ENCODE data around the gene PTPRT. TPM values are rescaled to one million over a fixed set of nuclear protein-coding genes. Genes with fewer than 3 reads are reported as not detected.

The PTPRT gene
- total RNA-seq, 1 experiment from 2014 or later: not detected

- DNase-seq (ENCODE audit: low read depth, low spot score): no peak
- no TSS peak for BruUV-seq (replicated peaks)
- no peaks in the 10 kb centered on the region for H3K4me1 ChIP-seq (ENCODE audit: control insufficient read depth, insufficient read depth, low read length)
- intact Hi-C loops (cut with micrococcal nuclease; ENCODE audit: unreplicated experiment): no loop called here
- no peak for TF ChIP-seq REST (IDR thresholded peaks at IDR 0.05; ENCODE audit: insufficient read depth in 1 of 2, low read depth in 2 of 2, low read length in 1 of 2)
- TF ChIP-seq, protein P1, sequence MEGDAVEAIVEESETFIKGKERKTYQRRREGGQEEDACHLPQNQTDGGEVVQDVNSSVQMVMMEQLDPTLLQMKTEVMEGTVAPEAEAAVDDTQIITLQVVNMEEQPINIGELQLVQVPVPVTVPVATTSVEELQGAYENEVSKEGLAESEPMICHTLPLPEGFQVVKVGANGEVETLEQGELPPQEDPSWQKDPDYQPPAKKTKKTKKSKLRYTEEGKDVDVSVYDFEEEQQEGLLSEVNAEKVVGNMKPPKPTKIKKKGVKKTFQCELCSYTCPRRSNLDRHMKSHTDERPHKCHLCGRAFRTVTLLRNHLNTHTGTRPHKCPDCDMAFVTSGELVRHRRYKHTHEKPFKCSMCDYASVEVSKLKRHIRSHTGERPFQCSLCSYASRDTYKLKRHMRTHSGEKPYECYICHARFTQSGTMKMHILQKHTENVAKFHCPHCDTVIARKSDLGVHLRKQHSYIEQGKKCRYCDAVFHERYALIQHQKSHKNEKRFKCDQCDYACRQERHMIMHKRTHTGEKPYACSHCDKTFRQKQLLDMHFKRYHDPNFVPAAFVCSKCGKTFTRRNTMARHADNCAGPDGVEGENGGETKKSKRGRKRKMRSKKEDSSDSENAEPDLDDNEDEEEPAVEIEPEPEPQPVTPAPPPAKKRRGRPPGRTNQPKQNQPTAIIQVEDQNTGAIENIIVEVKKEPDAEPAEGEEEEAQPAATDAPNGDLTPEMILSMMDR (IDR thresholded peaks at IDR 0.05): no peak
- no peak for TF ChIP-seq SIN3A (IDR thresholded peaks at IDR 0.05; ENCODE audit: borderline replicate concordance, insufficient read depth, low read depth, low read length)
- no peak for TF ChIP-seq POLR2AphosphoS5 (IDR thresholded peaks at IDR 0.05; ENCODE audit: low read depth, low read length)
- no peak for TF ChIP-seq TCF7L2 (IDR thresholded peaks at IDR 0.05; ENCODE audit: low read depth, low read length)
- H3K27ac ChIP-seq (ENCODE audit: low read length): no peak overlapping the region
- CTCF ChIA-PET: interaction anchor here (0.6 kb wide), 1 partner anchor 810 kb away, joined by 9 read pairs; no protein-coding TSS in a partner anchor
- no peak overlapping the region for H3K4me3 ChIP-seq (ENCODE audit: low read depth in 2 of 2, low read length in 2 of 2)
- H3K27me3 ChIP-seq (ENCODE audit: control insufficient read depth, insufficient read depth, low read length): no peaks in the 10 kb centered on the region
- in situ Hi-C loops (cut with HindIII; ENCODE audit: low pct_unique_long_range_greater_than_20kb, low sequenced_read_pairs): no loop called here
- no peaks in the 10 kb centered on the region for H3K36me3 ChIP-seq (ENCODE audit: control insufficient read depth, insufficient read depth, low read length)
- ATAC-seq: no peak
- H3K9me3 ChIP-seq (ENCODE audit: control insufficient read depth, insufficient read depth, low read depth, low read length): no peaks in the 10 kb centered on the region
- POLR2A ChIA-PET: no interaction called here
Observed at GRCh38 chr20:42686057-42686456, 503.6 kb downstream of the PTPRT start.

DNA sequence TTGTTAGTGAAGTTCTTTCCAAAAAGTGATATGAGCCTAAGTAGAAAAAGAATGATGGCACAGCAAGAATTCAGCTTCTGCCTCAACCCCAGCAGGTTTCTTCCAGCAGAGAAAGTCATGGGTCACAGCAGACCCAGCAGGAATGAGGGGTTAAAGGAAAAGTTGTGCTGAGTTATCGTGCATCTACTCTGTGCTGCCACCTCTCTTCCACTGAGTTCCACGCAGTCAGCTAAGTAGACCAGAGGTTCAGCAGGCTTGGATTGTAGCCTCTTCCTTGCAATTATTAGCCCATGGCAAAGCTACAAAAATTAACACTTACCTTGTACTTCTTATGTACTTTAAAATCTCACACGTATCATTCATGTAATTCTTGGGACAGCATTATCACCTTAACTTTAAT is 510.8 kb downstream of the PTPRT start:
- H3K4me1 ChIP-seq (ENCODE audit: control insufficient read depth, insufficient read depth, low read length): no peaks in the 10 kb centered on the region
- H3K4me3 ChIP-seq (ENCODE audit: low read depth in 2 of 2, low read length in 2 of 2): no peak overlapping the region
- in situ Hi-C loops (cut with HindIII; ENCODE audit: low pct_unique_long_range_greater_than_20kb, low sequenced_read_pairs) (no loop called here), intact Hi-C loops (cut with micrococcal nuclease; ENCODE audit: unreplicated experiment) (no loop called here)
- no TSS peak for BruUV-seq (replicated peaks)
- H3K9me3 ChIP-seq (ENCODE audit: control insufficient read depth, insufficient read depth, low read depth, low read length): no peaks in the 10 kb centered on the region
- ChIA-PET CTCF (no interaction called here), POLR2A (no interaction called here)
- H3K27me3 ChIP-seq (ENCODE audit: control insufficient read depth, insufficient read depth, low read length): no peaks in the 10 kb centered on the region
- DNase-seq (ENCODE audit: low read depth, low spot score): no peak
- no peak for ATAC-seq
- TF ChIP-seq POLR2AphosphoS5 (IDR thresholded peaks at IDR 0.05; ENCODE audit: low read depth, low read length): no peak
- TF ChIP-seq TCF7L2 (IDR thresholded peaks at IDR 0.05; ENCODE audit: low read depth, low read length): no peak
- TF ChIP-seq SIN3A (IDR thresholded peaks at IDR 0.05; ENCODE audit: borderline replicate concordance, insufficient read depth, low read depth, low read length): no peak
- TF ChIP-seq, protein P1 (IDR thresholded peaks at IDR 0.05): peak; percentile 41
- no peak for TF ChIP-seq REST (IDR thresholded peaks at IDR 0.05; ENCODE audit: insufficient read depth in 1 of 2, low read depth in 2 of 2, low read length in 1 of 2)
- H3K27ac ChIP-seq (ENCODE audit: low read length): no peak overlapping the region
- no peaks in the 10 kb centered on the region for H3K36me3 ChIP-seq (ENCODE audit: control insufficient read depth, insufficient read depth, low read length)

Measured in Panc1 (cell line).